Posterior vena cava (tissue), 2 donors: ENCODE data around the gene PRCC. TPM values are rescaled to one million over a fixed set of nuclear protein-coding genes. Genes with fewer than 3 reads are reported as not detected.

Experiments
- DNase-seq: peaks from one replicate; pipeline ENCODE4 v3.0.0-alpha.2; 2020; ENCODE audit warnings: low spot score
- intact Hi-C, 2 donors: fragments of 100-400 bp; cut with DNase I; formaldehyde crosslinking; loops; one replicate each; pipeline versions ENCODE4 v1.14.1 to v1.14.2; 2022 to 2023
- total RNA-seq, 2 donors: library from RNA; stranded (reverse); fragmentation: NEBNext Ultra II Directional; extraction: Animal tissue kit (Norgen Biotek cat#: 25700); gene quantifications; one replicate each; pipeline ENCODE4 v1.2.1, GENCODE V29; 2021
- donor health status: DM: yes; HTN: yes; CAD: no.
- donor health status: DM: yes; HTN: yes; CAD: no.

The PRCC gene
- total RNA-seq, 2 donors from 2014 or later = 44.3 to 48.6 TPM

GRCh38 chr1:156848461-156849150 lies 81.3 kb downstream of the PRCC start:
- intact Hi-C loops = no loop called here
- DNase-seq = no peak

DNA sequence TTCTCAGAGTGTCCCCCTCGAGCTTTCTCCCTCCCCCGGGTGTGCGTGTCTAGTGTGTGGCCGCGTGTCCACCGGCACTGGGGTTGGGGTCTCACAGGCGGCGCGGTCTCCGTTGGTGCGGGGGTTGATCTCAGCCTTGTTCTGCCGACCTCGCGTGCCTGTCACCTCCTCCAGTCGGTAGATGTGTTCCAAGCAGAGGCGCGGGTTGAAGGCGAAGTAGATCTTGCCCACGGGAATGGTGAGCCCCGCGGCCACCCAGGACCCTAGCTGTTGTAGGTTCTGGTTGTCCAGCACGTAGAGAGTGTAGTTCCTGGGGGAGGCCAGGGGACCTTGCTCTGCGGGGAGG lies 81.8 kb downstream of the PRCC start:
- intact Hi-C loops = no loop called here
- no peak for DNase-seq

Other genes starting within 250 kb of the PRCC start
- gene IQGAP3, start 195.0 kb upstream of the PRCC start, total RNA-seq = under 1 TPM; 0.43 to 0.79 TPM
- not detected for gene TTC24, start 187.8 kb upstream of the PRCC start, total RNA-seq
- 10 to 100 TPM; 62.5 to 82.1 TPM for gene NAXE, start 175.8 kb upstream of the PRCC start, total RNA-seq
- gene GPATCH4, start 166.1 kb upstream of the PRCC start, total RNA-seq = 10 to 100 TPM; 28.3 to 37.7 TPM
- 1 to 10 TPM; 4.4 to 8.7 TPM for gene HAPLN2, start 148.1 kb upstream of the PRCC start, total RNA-seq
- under 1 TPM; 0.29 to 0.60 TPM for gene BCAN, start 125.4 kb upstream of the PRCC start, total RNA-seq
- 100 to 1,000 TPM in 1 of 2 donors, 10 to 100 TPM in 1; 100.0 to 142 TPM for gene NES, start 90.1 kb upstream of the PRCC start, total RNA-seq
- 10 to 100 TPM in 1 of 2 donors, 1 to 10 TPM in 1; 9.2 to 20.9 TPM for gene CRABP2, start 62.0 kb upstream of the PRCC start, total RNA-seq
- 10 to 100 TPM; 19.6 to 21.6 TPM for gene METTL25B, start 39.1 kb upstream of the PRCC start, total RNA-seq
- 10 to 100 TPM; 17.3 to 20.3 TPM for gene ISG20L2, start 38.8 kb upstream of the PRCC start, total RNA-seq
- 10 to 100 TPM; 60.5 to 63.7 TPM for gene MRPL24, start 26.4 kb upstream of the PRCC start, total RNA-seq
- gene HDGF, start 15.9 kb upstream of the PRCC start, total RNA-seq = 100 to 1,000 TPM; 101 to 126 TPM
- gene SH2D2A, start 49.3 kb downstream of the PRCC start, total RNA-seq = 1 to 10 TPM; 3.2 to 3.4 TPM
- under 1 TPM; 0.19 to 0.23 TPM for gene INSRR, start 91.6 kb downstream of the PRCC start, total RNA-seq
- gene NTRK1, start 93.3 kb downstream of the PRCC start, total RNA-seq = 1 to 10 TPM; 3.5 to 3.9 TPM
- 10 to 100 TPM; 14.5 to 14.6 TPM for gene PEAR1, start 126.2 kb downstream of the PRCC start, total RNA-seq
- not detected for gene LRRC71, start 153.1 kb downstream of the PRCC start, total RNA-seq